ENCODE measurements around the gene ATAT1. TPM values are rescaled to one million over a fixed set of nuclear protein-coding genes. Genes with fewer than 3 reads are reported as not detected.

The ATAT1 gene
- total and polyA plus RNA-seq, 8 donors, result 8.6 to 73.0 (median 61.2) TPM

- Histone ChIP-seq H3K4me1 (peaks cover 14 to 42% of the 10 kb centered on the region in 2 donors), H3K4me3 (peak overlapping the region; percentile 53 to 91), H3K36me3 (peaks cover 0 to 14% of the 10 kb centered on the region in 2 donors), H3K27me3 (no peaks in the 10 kb centered on the region), H3K27ac (peak overlapping the region; percentile 96 to 97), H3K9me3 (no peaks in the 10 kb centered on the region)
- no peak for TF ChIP-seq CTCF (IDR thresholded peaks at IDR 0.05)
- intact Hi-C loops (cut with DNase I), result loop anchor here in 1 of 2 donors (10.0 kb wide), 1 partner anchor 47 kb away; no protein-coding TSS in a partner anchor
- no peak for ATAC-seq
- DNase-seq, result peak in 2 of 4 donors; percentile 52 to 61
These were observed 61.2 kb downstream of the ATAT1 start for GRCh38 chr6:30687659-30688431.

- DNase-seq (no peak), ATAC-seq (no peak)
- Histone ChIP-seq H3K36me3 (peaks cover 0 to 14% of the 10 kb centered on the region in 2 donors), H3K4me1 (peaks cover 14 to 42% of the 10 kb centered on the region in 2 donors), H3K27me3 (no peaks in the 10 kb centered on the region), H3K27ac (peak overlapping the region; percentile 96 to 97), H3K4me3 (peak overlapping the region in 1 of 2 donors; percentile 91), H3K9me3 (no peaks in the 10 kb centered on the region)
- no peak for TF ChIP-seq CTCF (IDR thresholded peaks at IDR 0.05)
- intact Hi-C loops (cut with DNase I), result loop anchor here in 1 of 2 donors (10.0 kb wide), 1 partner anchor 46 kb away; no protein-coding TSS in a partner anchor
These were observed 61.9 kb downstream of the ATAT1 start for GRCh38 chr6:30688569-30688968.

GRCh38 chr6:30689022-30689865 lies 62.6 kb downstream of the ATAT1 start:
- Histone ChIP-seq H3K36me3 (peaks cover 0 to 11% of the 10 kb centered on the region in 2 donors), H3K4me1 (peaks cover 14 to 42% of the 10 kb centered on the region in 2 donors), H3K9me3 (no peaks in the 10 kb centered on the region), H3K4me3 (peak overlapping the region in 1 of 2 donors; percentile 91), H3K27me3 (no peaks in the 10 kb centered on the region), H3K27ac (peak overlapping the region; percentile 74 to 97)
- no peak for ATAC-seq
- intact Hi-C loops (cut with DNase I), result loop anchor here in 1 of 2 donors (10.0 kb wide), 1 partner anchor 46 kb away; no protein-coding TSS in a partner anchor
- DNase-seq, result no peak
- no peak for TF ChIP-seq CTCF (IDR thresholded peaks at IDR 0.05)

GRCh38 chr6:30689985-30690384 lies 63.3 kb downstream of the ATAT1 start:
- Histone ChIP-seq H3K4me1 (peaks cover 14 to 42% of the 10 kb centered on the region in 2 donors), H3K4me3 (peak overlapping the region; percentile 47 to 91), H3K36me3 (peaks cover 0 to 4% of the 10 kb centered on the region in 2 donors), H3K27ac (peak overlapping the region; percentile 74 to 97), H3K9me3 (no peaks in the 10 kb centered on the region), H3K27me3 (no peaks in the 10 kb centered on the region)
- no peak for DNase-seq
- TF ChIP-seq CTCF (IDR thresholded peaks at IDR 0.05), result no peak
- intact Hi-C loops (cut with DNase I), result loop anchor here in 1 of 2 donors (10.0 kb wide), 1 partner anchor 45 kb away; no protein-coding TSS in a partner anchor
- ATAC-seq, result no peak

Measured in left lung (tissue), 10 donors.